Kidney tubule cell (primary cell): ENCODE measurements around the gene RNF167.
A peak's percentile ranks its signal among the peaks of the same experiment; 100 is the strongest.

ENCODE experiments used
- DNase-seq: peaks from one replicate; pipeline ENCODE4 v3.0.0-alpha.2; 2018; ENCODE audit warnings: low spot score

RNF167 gene

GRCh38 chr17:4938688-4939545, 1.2 kb upstream of the RNF167 start:
- peak; percentile 26 for DNase-seq

DNA sequence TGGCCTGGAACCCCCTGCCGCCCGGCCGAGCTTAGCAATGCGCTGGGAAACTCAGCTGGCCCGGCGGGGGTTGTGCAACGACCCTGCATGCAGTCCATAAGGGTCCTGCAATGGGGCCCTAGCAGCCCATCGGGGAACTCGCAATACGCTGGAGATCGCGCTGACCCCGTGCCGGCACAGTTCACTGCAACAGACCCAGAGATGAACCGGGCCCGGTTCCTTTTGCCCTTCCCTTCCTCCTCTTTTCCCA, 597 bp upstream of the RNF167 start:
- DNase-seq: no peak

- peak; percentile 92 for DNase-seq
Observed at GRCh38 chr17:4940555-4941318, 669 bp downstream of the RNF167 start.

- DNase-seq: no peak
Observed at GRCh38 chr17:4941319-4941610, 1.2 kb downstream of the RNF167 start.

DNA sequence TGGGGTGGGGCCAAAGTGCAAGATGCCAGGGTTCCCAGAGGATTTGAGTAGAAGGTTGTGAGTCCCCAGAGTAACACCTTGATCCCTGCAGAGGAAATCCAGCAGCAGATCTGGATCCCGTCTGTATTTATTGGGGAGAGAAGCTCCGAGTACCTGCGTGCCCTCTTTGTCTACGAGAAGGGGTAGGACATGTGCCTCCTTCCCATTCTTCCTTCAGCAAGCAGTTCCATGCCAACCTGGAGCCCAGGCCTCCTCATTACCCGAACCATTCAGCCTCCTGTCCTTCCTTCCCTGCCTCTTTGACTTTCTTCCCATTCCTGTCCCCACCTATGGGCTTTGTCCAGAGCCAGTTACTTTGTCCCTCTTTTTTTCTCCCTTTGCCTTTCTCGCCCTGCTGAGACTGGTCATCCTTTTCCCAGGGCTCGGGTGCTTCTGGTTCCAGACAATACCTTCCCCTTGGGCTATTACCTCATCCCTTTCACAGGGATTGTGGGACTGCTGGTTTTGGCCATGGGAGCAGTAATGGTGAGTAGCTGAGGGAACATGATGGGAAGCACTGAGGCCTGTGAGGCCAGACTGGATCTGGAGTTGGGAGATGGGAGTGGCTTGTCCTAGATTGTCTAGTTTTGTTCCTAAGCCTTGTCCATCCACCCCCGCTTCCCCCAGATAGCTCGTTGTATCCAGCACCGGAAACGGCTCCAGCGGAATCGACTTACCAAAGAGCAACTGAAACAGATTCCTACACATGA, 2.9 kb downstream of the RNF167 start:
- DNase-seq: no peak

- DNase-seq: no peak
Observed at GRCh38 chr17:4944163-4944553, 4.1 kb downstream of the RNF167 start.

DNA sequence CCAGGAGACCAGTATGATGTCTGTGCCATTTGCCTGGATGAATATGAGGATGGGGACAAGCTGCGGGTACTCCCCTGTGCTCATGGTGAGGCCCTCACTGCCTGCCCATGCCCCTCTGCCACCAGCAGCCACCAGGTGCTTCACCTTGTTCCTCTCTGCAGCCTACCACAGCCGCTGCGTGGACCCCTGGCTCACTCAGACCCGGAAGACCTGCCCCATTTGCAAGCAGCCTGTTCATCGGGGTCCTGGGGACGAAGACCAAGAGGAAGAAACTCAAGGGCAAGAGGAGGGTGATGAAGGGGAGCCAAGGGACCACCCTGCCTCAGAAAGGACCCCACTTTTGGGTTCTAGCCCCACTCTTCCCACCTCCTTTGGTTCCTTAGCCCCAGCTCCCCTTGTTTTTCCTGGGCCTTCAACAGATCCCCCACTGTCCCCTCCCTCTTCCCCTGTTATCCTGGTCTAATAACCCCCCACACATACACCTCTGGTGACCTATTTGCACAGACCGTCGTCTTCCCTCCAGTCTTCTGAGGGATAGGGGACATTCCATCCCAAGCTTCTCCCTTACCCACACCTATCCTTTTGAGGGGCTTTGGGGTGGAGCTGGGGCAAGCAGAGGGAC, 4.6 kb downstream of the RNF167 start:
- peak; percentile 26 for DNase-seq

DNA sequence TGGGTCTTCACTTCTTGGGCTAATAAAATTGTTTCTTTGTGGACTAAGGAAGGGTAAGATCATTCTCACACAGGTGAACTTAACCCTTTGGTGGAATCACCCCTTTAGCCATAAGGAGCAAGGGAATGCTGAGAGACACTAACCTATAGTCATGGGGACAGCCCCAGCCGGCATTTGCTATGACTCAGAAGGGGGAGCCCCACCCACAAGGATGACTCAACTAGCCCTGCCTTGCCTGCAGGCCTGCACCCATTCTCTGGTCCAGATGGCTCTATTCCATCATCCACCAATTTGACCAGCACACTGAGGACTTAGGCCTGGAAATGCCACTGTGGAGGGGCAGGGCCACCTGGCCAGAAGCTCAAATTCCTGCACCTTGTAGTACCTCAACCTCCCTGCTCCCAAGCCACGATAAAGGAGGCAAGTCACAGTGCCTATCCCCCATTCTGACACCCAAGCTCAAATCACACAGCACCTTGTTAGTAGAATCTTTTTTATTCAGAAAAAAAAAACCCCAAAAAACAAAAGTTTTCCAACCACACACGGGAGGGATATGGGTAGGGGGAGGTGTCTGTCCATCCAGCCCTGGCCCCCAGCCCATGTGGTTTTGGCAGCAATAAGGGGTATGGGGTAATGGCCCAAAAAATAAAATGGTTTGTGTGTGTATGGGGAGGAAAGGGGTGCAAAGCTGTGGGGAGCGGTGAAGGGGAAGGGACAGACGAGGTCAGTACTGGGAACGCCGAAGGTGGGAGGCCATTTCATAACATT, 5.3 kb downstream of the RNF167 start:
- peak; percentile 95 for DNase-seq

GRCh38 chr17:4945944-4946280, 5.8 kb downstream of the RNF167 start:
- no peak for DNase-seq

DNA sequence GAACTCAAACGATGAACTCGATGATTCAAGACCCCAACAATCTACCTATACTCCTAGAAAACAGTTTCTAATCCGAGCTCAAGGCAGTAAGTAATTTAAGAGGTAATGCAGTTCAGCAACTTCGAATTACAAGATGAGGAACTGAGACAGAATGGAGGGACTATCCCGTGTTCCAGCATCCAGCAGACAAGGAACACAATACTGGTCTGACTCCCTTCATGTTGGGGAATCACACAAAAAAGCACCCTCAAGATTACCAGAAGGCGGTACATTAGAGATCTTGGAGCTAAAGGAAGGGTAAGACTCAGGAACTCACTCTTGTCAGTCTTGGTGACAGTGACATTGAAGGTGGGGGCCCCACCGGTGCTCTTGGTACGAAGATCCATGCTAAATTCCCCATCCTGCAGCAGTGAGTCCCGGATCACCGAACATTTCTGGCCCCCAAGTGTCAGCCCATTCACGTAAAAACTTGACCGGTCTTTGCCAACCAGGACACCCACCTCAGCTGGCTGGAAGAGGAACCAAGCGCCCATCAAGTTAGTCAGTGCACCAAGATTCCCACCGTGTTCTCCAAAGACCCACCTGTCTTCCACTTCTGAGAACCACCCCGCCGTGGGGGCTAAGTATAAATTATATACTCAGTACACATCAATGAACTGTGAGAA, 6.4 kb downstream of the RNF167 start:
- no peak for DNase-seq

DNA sequence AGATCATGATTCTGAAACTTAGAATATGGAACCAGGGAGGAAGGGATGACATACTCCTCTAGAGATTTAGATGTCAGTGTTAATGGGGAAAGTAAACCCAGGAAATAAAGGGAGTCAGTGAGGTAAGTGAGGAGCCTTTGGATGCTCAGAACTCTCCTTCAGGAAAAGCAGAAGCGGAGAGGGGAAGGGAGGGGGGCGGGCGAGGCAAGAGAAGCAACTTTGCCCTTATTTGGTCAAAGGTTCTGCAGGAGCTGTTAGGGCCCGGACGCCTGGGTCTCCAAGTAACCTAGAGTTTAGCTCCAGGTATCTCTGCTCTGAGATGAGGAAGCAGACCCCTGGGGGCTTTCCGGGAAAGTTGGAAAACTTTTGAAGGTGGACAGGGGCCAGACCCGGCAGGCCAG, 6.9 kb downstream of the RNF167 start:
- DNase-seq: no peak

GRCh38 chr17:4947411-4948165, 7.5 kb downstream of the RNF167 start:
- peak; percentile 72 for DNase-seq

DNA sequence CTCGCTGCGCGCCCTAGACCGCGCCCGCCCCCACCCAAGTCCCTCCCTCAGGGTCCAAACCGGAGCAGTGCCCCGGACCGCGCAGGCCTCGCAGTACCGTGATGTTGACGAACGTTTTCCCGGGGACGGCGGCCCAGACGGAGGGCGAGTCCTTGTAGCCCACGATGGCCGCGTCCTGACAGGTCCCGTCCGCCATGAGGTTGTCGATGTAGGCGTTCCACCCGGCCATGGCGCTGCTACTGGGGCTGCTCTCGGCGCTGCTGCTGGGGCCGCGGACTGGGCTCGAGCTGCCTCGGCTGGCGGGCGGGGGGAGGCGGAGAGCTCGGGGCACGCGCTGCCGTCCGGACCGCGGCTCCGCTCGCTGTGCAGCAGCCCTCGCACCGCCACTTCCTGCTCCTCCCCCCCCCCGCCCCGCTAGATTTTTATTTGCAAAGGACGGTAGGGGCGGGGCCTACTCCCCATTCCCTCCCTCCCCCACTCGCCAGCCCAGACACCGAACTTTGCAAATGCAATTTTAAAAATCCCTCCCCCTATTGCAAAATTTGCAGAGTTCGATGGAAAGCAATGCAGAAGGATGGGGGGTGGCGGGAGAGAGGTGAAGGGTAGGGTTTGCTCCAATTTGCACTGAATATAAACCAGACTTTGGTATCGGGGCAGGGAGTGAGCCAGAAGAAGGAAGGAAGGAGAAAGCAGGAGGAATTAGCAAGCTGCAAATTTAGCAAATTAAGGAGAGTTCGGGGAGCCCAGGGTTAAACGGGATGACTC, 8.3 kb downstream of the RNF167 start, which contains the start of gene PFN1:
Gene PFN1, minus strand, starts transcription at position 365 of the 765 bp plus-strand sequence. Its CDS starts 136 bp downstream, at position 229.
- peak; percentile 89 for DNase-seq

GRCh38 chr17:4948931-4949320, 8.9 kb downstream of the RNF167 start:
- peak; percentile 92 for DNase-seq

DNA sequence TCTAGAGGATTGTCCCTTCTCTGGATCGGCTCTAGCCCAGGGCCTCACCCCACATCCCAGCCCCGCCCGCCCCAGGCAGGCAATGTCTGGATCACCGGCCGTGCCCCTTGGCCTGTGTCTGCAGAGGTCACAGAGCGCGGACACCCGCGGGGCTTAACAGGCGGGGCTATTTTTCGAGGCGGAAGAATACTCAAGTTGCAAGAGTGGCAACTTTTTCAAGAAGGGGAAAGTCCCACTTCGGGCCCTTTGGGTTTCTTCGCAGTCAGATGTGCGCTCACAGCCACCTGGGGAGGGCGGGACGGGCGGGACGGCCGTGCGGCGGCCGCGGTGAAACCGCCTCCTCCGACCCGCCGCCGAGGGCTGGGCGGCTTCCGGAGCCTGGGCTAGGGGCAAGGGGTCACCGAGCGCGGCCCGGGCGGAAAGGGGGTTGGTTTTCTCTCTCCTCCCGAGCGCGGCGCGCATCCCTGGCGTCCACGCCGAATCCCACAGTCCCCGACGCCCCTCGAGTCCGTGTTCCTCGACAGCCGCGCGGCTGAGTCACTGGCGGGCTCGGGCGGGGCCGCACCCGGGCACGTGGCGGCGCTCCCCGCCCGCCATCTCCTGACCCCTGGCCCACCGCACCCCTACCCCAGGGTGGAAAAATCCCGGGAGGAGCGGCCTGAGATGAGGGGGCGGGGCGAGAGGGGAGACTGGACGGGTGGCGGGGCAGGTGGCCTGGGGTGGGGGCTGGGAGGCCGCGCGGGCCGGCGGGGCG, 9.4 kb downstream of the RNF167 start:
- DNase-seq: peak; percentile 88

DNA sequence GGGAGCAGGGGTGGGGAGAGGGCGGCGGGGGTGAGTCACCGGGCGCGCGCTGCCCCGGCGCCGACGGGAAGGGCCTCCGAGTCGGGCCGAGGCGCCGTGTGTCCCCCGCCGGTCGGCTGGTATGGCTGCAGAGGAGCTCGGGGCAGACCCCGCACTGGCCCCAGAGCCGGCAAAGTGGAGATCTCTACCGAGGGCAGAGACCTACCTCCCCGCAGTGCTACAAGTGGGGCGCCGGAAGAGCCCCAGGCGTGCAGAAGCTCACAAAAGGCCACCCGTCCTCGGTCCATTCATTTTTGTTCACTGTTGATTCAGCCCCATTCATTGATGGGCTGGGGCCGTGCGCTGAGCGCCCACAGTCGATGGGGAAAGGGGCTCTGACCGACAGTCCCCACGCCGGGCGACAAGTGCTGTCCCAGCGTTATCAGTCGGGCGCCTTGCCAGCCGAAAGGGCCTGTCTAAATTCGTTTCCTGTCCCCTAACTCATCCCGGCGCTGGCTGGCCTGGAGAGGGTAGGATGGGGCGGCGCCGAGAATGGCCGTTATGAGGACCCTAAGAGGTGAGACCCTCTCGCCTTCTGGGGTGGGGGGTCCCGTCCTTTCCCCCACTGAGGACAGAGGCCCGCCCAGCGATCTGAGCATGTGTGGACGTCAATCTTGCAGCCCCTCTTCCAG, 10.1 kb downstream of the RNF167 start:
- DNase-seq: no peak

DNA sequence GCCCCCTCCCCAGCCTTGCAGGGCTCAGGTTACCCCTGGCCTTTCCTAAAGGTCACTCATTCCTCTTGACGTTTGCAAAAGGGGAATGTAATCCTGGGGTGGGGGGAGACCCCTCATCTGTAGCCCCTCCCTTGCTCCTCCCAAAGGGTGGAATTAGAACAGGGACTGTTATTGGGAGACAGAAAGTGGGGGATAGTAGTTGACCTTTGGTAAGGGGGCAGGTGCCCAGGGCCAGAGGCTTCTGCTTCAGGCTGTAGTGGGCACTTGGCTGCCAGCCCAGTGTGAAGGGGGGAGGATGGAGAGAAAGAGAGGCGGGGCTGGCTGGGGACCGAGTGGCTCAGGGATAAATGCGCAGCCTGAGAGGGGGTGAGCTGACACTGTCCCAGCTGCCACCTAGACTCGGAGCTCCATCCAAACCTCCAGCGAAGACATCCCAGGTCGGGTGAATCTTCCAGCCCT, 10.7 kb downstream of the RNF167 start, which contains the start of gene ENO3:
Gene ENO3, plus strand, starts transcription at position 374 of the 459 bp plus-strand sequence. CDS start 711 bp downstream, outside the sequence.
- DNase-seq: no peak

DNA sequence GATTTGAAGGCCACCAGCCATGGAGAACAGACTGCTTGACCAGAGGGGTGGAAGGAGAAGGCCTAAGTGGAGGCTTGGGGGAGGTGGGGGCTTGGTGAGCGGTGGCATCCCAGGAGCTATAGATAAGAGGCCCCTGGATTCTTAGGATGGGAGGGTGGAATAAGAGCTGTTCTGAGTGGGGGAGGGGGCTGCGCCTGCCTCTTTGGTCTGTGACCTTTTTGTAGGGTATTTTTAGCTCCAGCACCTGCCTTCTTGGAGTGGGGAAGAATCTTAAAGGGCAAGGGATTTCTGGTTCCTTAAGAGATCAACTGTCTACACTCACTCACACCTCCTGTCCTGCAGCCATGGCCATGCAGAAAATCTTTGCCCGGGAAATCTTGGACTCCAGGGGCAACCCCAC, 11.4 kb downstream of the RNF167 start:
- DNase-seq: no peak
